GM18502 (cell line): ENCODE measurements around the gene TELO2.
"Not testable (repeated sequence)": the region's sequence is repeated elsewhere in the genome, so short reads cannot be mapped to it uniquely, and the experiment has no call there.

Experiments used
- ATAC-seq: cut with Tn5 transposase; IDR thresholded peaks from one replicate; pipeline ENCODE4 v1.9.1; 2021; ENCODE audit warnings: mild to moderate bottlenecking; ENCODE audit not compliant: unreplicated experiment, poor library complexity

TELO2 gene

GRCh38 chr16:1457489-1458245 lies 35.5 kb upstream of the TELO2 start:
- ATAC-seq: no peak

DNA sequence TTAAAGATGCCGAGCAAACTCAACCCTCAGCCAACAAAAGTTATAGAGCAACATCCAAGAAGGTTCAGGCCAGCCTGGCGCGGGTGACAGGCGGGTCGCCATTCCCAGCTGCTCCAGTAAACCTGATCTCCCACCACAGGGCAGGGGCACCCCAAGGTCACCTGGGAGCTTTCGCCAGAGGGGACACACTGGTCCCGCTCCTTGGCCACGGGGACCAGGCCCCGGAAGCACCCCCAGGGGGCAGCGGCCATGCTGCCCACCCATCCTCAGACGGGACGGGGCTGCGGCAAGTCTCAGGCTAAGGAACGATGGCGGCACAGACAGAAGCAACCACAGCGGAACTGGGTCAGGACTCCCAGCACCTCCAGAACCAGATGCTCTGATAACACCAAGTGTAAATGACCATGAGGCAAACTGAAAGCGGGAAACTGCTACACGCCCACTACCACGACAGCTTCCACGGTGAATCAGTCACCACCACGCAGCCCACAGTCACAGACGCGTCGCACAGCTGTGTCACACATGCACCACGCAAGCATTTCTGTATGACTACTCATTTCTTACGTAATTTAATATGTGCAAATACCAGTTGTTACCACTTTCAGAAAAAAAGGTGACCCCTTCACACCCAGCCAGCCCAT lies 34.7 kb upstream of the TELO2 start:
- no peak for ATAC-seq

DNA sequence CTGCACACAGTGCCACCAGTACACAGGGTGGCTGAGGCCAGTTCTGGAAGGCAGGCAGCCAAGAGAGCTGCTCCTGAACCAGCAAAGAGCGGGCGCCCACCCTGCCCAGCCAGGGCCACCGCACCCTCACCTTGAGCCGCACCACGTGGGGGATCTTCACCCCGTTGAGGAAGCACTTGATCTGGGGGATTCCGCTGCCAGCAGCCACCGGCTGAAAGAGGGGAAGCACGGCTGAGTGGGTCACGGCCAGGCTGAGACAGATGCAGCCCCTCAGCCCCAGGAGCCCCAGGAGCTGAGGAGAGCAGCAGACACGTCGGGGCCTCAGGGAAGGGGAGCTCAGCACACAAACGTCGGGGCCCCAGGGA lies 34.2 kb upstream of the TELO2 start:
- ATAC-seq: no peak

DNA sequence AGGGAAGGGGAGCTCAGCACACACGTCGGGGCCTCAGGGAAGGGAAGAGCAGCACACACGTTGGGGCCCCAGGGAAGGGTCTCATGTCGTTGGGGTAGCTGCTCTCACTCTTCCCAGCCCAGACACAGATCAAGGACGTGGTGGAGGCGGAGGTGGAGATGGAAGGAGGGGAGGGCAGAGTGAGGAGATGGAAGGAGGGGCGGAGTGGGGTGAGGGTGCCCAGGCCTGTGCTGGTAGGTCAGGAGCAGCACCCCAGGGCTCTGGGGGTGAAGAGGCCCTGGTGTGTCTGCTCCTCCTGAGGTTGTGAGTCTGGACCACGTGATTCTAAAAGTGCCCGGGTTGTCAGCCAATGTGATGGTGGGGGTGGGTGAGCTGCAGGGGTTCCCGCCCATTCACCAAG lies 33.2 kb upstream of the TELO2 start:
- no peak for ATAC-seq

GRCh38 chr16:1460602-1461138 lies 32.5 kb upstream of the TELO2 start:
- ATAC-seq: no peak

- ATAC-seq: no peak
These were observed 32.0 kb upstream of the TELO2 start for GRCh38 chr16:1461146-1461545.

GRCh38 chr16:1464196-1464893 lies 28.8 kb upstream of the TELO2 start:
- ATAC-seq: no peak

GRCh38 chr16:1464894-1465566 lies 28.1 kb upstream of the TELO2 start:
- no peak for ATAC-seq

DNA sequence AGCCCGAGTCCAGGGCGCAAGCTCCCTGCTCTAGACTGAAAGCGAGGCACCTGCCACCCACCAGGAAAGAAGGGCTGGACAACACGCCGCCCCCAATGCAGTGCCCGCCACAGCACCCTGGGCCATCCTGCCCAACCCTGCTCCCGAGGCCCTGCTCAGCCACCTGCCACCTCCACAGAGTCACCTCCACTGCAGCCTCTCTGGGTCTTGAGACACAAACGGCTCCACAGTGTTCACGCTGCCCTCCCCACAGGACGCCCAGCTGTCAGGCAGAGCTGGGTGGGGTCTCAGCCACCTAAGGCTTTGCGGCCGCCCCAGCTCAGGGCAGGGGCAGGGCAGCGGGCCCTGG lies 27.6 kb upstream of the TELO2 start:
- ATAC-seq: no peak

DNA sequence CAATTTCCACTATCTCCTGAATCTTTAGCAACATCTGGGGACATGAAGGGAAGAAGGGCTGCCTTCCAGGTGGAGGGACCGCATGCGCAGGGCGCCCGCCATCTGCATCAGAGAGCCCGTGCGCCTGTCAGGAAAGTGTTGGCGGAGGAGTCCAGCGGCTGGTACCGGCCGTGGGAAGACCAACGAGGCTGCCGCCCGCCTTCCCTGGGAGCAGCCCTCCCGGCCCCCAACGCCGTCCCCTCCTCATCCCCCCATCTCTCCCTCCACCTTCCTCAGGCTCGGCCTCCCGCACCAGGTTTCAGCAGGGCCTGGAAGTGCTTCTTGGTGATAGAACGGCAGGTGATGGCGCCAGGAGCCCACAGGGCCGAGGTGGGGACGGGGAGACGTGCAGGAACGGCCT lies 27.1 kb upstream of the TELO2 start:
- ATAC-seq: no peak

GRCh38 chr16:1466968-1467521 lies 26.1 kb upstream of the TELO2 start:
- no peak for ATAC-seq

DNA sequence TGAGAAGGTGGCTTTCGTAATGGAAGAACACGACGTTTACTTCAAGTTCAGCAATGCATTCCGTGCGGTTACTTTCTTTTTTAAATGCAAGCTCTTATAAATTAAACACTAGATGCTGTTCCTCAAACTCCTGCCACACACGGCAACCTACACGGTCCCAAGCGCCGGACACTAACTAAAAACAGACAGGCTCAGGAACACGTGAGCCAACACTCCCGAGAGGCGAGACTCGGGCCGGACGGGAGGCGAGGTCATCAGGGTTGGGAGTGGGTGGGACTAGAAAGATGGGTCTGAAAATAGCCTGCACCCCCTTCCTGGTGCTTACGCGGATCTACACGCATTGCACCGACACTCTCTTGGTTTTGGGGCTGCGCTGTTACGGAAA lies 24.7 kb upstream of the TELO2 start:
- no peak for ATAC-seq

- ATAC-seq: not testable (repeated sequence)
These were observed 24.0 kb upstream of the TELO2 start for GRCh38 chr16:1469141-1469540.

DNA sequence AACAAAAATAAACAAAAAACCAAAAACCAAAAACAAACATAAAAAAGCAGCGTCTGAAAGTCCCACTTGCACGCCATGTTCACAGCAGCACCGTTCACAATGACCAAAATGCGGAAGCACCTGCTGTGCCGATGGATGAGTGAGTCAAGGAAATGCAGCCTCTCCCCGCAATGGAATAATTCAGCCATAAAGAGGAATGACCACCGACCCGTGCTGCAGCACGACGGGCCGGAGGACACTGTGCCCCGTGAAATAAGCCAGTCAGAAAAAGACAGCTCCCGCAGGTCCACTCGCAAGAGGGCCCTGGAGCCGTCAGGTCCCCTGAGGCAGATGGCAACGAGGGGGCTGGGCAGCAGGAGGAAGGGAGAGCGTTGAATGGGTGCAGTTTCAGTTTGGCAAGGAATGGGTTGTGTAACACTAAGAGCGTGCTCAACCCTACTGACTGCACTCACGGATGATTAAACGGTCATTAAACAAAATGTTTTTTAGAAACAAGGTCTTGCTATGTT lies 23.4 kb upstream of the TELO2 start:
- ATAC-seq: no peak

DNA sequence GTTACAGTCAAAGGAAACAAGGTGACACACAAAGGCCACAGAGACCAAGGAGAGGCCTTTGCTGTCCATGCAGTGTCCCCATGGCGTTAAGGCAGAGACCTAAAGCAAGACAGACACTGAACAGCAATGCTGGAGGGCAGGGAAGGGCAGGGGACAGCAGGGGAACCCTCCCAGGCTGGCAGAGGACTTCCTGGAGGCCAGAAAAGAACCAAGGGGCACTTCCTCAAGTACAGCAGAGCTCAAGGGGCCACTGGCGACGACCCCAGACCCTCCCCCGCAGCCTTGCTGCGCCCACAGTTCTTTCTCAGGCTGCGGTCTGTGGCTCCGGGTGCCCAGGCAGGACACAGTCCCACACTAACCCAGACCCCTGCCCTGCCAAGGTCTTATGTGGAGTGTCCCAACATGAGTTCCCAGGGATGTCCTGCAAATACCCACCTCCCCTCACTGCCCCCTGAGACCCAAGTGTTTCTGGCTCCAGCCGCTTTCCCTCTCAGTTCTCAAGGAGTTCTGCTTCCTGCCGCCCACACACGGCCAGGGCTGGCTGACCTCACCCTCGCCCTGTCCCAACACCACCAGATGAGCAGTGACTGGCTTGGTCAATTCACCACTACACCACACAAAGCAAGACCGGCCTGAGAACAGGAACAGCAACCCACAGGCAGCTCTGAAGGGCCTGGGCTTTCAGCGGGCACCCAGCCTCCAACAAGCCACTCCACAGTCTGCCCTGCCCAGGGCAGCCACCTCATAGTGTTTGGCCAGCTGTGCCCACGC lies 22.5 kb upstream of the TELO2 start:
- no peak for ATAC-seq

- no peak for ATAC-seq
These were observed 21.5 kb upstream of the TELO2 start for GRCh38 chr16:1471569-1472194.

DNA sequence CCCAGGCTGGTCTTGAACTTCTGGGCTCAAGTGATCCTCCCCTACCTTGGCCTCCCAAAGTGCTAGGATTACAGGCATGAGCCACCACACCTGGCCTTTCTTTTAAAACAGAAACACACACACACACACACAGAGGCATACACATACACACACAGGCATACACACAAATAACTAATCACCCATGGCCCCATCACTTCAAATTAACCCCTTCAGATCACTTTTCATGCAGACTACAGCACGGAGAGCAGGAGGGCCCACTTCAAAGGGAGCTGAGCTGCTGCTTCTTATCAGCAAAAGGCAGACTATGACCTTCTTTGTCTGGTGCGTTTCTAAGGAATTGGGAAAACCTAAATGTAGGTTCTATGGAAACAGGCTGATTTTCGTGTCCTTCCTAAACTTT lies 20.2 kb upstream of the TELO2 start:
- no peak for ATAC-seq

GRCh38 chr16:1474082-1474795 lies 18.9 kb upstream of the TELO2 start:
- peak; percentile 36 for ATAC-seq
